ENCODE results near the gene PAPPA. TPM values are rescaled to one million over a fixed set of nuclear protein-coding genes. Genes with fewer than 3 reads are reported as not detected.

Gene PAPPA
- polyA plus RNA-seq, 2 donors, result 0.98 to 1.1 TPM

DNA sequence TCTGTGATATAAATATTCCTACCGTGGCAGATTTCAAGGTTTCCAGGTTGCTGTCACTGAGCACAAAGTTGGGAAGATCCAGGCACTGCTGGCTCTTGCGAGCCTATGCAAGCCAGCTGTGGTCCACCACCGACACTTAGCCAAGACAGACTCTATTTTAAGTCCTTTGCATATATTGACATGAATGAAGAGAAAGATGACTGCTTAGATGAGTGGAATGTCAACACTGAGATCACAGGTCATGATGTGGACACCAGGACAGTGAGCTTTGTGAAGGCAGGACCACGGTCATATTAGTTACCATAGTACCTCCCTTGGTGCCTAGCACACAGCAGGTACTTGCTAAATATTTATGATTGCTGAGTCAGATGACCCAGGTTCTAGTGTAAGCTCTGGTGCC, 217.0 kb downstream of the PAPPA start:
- no peak overlapping the region for H3K27ac ChIP-seq (ENCODE audit: low read depth in 2 of 2, low read length in 1 of 2)
- WGBS, 2 donors, result 81 to 85% methylated on average over 4 of the region's 4 CpGs

DNA sequence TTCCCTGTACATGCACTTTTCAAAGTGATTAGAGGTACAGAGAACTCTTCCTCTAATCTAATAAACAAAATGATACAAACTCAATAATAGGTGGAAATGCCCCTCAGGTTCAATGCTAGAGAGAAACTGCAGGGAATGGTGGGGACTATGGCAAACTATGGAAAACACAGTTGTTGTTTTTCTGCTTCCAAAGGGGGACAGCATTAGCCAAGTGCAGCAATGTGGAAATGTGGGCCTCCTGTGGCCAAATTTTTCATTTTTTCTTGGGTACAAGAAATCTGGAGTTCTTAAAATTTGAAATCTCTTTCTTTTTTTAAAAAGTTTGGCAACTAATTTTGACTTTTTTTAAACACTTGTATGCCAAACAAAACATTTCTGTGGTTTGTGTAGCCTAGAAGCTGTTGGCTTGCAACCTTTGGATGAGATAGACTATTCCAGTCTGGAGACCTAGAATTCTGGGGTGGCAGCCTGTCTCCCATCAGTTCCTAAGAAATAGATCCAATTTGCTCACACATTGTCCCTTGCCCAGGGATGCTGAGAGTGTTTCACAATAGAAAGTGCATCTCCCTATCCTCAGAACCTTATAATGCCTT, 218.6 kb downstream of the PAPPA start:
- Histone ChIP-seq H3K27me3 (ENCODE audit: control insufficient read depth in 1 of 2, insufficient read depth in 2 of 2, low read length in 2 of 2) (no peaks in the 10 kb centered on the region), H3K4me3 (ENCODE audit: low read depth in 1 of 2, low read length in 2 of 2) (no peak overlapping the region), H3K27ac (ENCODE audit: low read depth in 2 of 2, low read length in 1 of 2) (no peak overlapping the region), H3K4me1 (ENCODE audit: control insufficient read depth in 2 of 2, insufficient read depth in 2 of 2, low read length in 1 of 2) (peaks cover 0 to 2% of the 10 kb centered on the region in 2 donors), H3K36me3 (ENCODE audit: control insufficient read depth in 2 of 2, insufficient read depth in 2 of 2, low read length in 1 of 2) (peaks cover 0 to 2% of the 10 kb centered on the region in 2 donors), H3K9me3 (ENCODE audit: control insufficient read depth in 2 of 2, insufficient read depth in 1 of 2, low read depth in 1 of 2, low read length in 1 of 2) (no peaks in the 10 kb centered on the region)

More for the DNA sequence above, 217.0 kb downstream of the PAPPA start:
- H3K9me3 ChIP-seq (ENCODE audit: control insufficient read depth in 2 of 2, insufficient read depth in 1 of 2, low read depth in 1 of 2, low read length in 1 of 2), result no peaks in the 10 kb centered on the region
- no peak overlapping the region for H3K4me3 ChIP-seq (ENCODE audit: low read depth in 1 of 2, low read length in 2 of 2)
- peaks cover 0 to 2% of the 10 kb centered on the region in 2 donors for H3K36me3 ChIP-seq (ENCODE audit: control insufficient read depth in 2 of 2, insufficient read depth in 2 of 2, low read length in 1 of 2)
- H3K4me1 ChIP-seq (ENCODE audit: control insufficient read depth in 2 of 2, insufficient read depth in 2 of 2, low read length in 1 of 2), result no peaks in the 10 kb centered on the region
- no peaks in the 10 kb centered on the region for H3K27me3 ChIP-seq (ENCODE audit: control insufficient read depth in 1 of 2, insufficient read depth in 2 of 2, low read length in 2 of 2)

DNA sequence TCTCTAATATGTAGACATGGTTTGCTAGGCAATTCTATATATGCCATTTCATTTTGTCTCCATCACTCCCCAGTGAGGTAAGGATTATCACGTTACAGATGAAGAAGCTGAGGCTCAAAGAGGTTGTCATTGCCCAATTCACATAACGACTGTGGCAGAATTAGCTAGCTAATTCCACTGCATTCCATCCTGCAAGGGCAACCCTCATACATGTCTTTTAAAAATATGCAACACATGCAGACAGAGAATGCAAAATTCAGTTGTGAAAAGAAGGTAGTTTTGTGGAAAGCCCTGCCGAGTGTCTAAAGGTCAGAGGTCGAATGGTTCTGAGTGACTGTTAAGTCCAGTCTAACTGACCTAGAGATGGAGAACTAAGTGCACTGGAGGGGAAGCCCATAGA, 219.2 kb downstream of the PAPPA start:
- Histone ChIP-seq H3K27me3 (ENCODE audit: control insufficient read depth in 1 of 2, insufficient read depth in 2 of 2, low read length in 2 of 2) (no peaks in the 10 kb centered on the region), H3K36me3 (ENCODE audit: control insufficient read depth in 2 of 2, insufficient read depth in 2 of 2, low read length in 1 of 2) (peaks cover 0 to 2% of the 10 kb centered on the region in 2 donors), H3K9me3 (ENCODE audit: control insufficient read depth in 2 of 2, insufficient read depth in 1 of 2, low read depth in 1 of 2, low read length in 1 of 2) (no peaks in the 10 kb centered on the region), H3K27ac (ENCODE audit: low read depth in 2 of 2, low read length in 1 of 2) (no peak overlapping the region), H3K4me3 (ENCODE audit: low read depth in 1 of 2, low read length in 2 of 2) (no peak overlapping the region), H3K4me1 (ENCODE audit: control insufficient read depth in 2 of 2, insufficient read depth in 2 of 2, low read length in 1 of 2) (peaks cover 0 to 2% of the 10 kb centered on the region in 2 donors)
- 84 to 91% methylated on average over 4 of the region's 4 CpGs for WGBS, 2 donors

DNA sequence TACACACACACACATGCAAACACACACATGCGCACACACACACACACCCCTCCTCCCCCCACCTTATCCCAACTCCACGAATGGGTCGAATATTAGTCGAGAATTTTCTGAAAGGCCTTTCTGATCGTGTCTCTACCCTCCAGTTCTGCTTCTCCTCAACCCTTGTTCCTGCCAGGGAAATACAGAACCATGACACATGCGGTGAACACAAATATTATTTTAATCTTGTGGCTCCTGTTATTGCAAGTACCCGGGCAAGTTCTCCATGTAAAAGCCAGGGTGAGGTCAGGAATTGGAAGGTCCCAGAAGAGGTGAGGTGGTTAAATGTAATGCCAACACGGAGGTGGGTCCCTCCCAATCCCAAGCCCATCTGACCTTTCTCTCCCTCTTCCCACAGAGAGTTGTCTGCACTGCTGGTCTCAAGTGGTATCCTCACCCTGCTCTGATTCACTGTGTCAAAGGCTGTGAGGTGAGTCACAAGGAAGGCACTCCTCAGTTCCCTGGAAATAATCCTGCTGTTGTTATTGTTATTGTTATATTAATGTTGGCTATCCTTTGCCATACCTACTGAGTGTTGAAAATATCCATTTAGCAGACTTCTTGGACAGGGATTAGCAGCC, 223.7 kb downstream of the PAPPA start:
- Histone ChIP-seq H3K9me3 (ENCODE audit: control insufficient read depth in 2 of 2, insufficient read depth in 1 of 2, low read depth in 1 of 2, low read length in 1 of 2) (no peaks in the 10 kb centered on the region), H3K4me3 (ENCODE audit: low read depth in 1 of 2, low read length in 2 of 2) (no peak overlapping the region), H3K27me3 (ENCODE audit: control insufficient read depth in 1 of 2, insufficient read depth in 2 of 2, low read length in 2 of 2) (no peaks in the 10 kb centered on the region), H3K4me1 (ENCODE audit: control insufficient read depth in 2 of 2, insufficient read depth in 2 of 2, low read length in 1 of 2) (peaks cover 0 to 2% of the 10 kb centered on the region in 2 donors), H3K27ac (ENCODE audit: low read depth in 2 of 2, low read length in 1 of 2) (peak overlapping the region in 1 of 2 donors; percentile 18), H3K36me3 (ENCODE audit: control insufficient read depth in 2 of 2, insufficient read depth in 2 of 2, low read length in 1 of 2) (no peaks in the 10 kb centered on the region)
- 58 to 63% methylated on average over 8 of the region's 8 CpGs for WGBS, 2 donors

DNA sequence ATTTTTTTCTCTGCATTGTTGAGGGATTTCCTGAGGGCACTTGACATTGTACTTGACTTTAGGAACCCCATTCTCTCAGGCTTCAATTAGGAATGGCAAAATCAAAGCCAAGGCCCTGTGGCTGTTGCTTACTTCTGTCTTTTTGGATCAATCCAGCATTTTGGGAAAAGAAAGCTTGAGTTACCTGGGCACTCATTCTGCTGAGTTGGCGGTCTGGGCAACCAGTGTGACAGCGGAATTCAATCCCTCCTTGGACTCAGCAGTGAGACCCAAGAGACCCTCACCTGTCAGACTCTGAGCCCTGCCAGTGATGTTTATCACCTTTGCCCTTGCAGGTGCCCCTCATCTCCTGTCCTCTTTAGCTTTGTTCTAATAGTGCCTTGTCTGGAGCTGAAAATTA, 225.3 kb downstream of the PAPPA start:
- peaks cover 0 to 2% of the 10 kb centered on the region in 2 donors for H3K4me1 ChIP-seq (ENCODE audit: control insufficient read depth in 2 of 2, insufficient read depth in 2 of 2, low read length in 1 of 2)
- H3K27me3 ChIP-seq (ENCODE audit: control insufficient read depth in 1 of 2, insufficient read depth in 2 of 2, low read length in 2 of 2), result no peaks in the 10 kb centered on the region
- 94 to 100% methylated on average over 2 of the region's 2 CpGs for WGBS, 2 donors
- H3K27ac ChIP-seq (ENCODE audit: low read depth in 2 of 2, low read length in 1 of 2), result no peak overlapping the region
- H3K9me3 ChIP-seq (ENCODE audit: control insufficient read depth in 2 of 2, insufficient read depth in 1 of 2, low read depth in 1 of 2, low read length in 1 of 2), result no peaks in the 10 kb centered on the region
- H3K4me3 ChIP-seq (ENCODE audit: low read depth in 1 of 2, low read length in 2 of 2), result no peak overlapping the region
- no peaks in the 10 kb centered on the region for H3K36me3 ChIP-seq (ENCODE audit: control insufficient read depth in 2 of 2, insufficient read depth in 2 of 2, low read length in 1 of 2)

DNA sequence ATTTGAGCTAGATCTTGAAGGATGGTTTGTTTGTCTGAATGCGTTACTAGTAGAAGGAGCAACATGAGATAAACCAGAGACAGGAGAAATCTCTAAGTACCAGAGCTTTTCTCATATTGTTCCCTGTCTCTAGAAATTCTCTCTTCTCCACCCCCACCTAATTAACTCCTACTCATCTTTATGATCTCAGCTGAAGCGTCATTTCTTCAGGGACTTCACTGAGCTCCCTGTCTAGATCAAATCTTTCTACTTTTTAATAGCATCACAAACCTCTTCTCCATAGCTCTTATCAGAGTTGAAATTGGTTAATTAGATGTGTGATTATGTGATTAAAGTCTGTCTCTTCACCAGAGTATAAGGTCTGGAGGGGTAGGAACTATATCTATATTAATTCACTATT, 226.2 kb downstream of the PAPPA start:
- H3K9me3 ChIP-seq (ENCODE audit: control insufficient read depth in 2 of 2, insufficient read depth in 1 of 2, low read depth in 1 of 2, low read length in 1 of 2), result no peaks in the 10 kb centered on the region

DNA sequence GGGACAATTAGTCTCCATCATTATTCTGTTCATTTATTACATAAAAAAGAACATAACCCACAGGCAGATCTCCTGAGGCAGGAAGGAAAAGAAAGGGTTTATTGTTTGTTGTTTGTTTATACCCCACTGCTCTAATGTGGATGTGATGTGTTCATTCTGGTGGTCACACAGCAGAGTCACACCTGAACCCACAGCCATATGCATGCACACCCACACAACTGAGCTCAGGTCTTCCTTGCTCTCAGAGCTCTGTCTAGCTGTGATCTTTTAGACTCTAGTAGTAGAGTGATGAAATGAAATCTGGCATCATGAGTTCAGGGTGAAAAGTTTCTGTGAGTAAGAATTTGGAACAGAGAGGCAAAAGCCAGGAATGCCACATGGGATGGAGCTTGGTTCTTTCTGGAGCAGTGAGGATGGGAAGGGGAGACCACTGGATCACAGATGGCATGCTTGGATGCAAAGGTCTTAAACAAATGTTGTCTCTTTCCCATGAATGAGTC, 227.0 kb downstream of the PAPPA start:
- Histone ChIP-seq H3K4me1 (ENCODE audit: control insufficient read depth in 2 of 2, insufficient read depth in 2 of 2, low read length in 1 of 2) (peaks cover 0 to 2% of the 10 kb centered on the region in 2 donors), H3K4me3 (ENCODE audit: low read depth in 1 of 2, low read length in 2 of 2) (no peak overlapping the region), H3K36me3 (ENCODE audit: control insufficient read depth in 2 of 2, insufficient read depth in 2 of 2, low read length in 1 of 2) (no peaks in the 10 kb centered on the region), H3K9me3 (ENCODE audit: control insufficient read depth in 2 of 2, insufficient read depth in 1 of 2, low read depth in 1 of 2, low read length in 1 of 2) (no peaks in the 10 kb centered on the region), H3K27me3 (ENCODE audit: control insufficient read depth in 1 of 2, insufficient read depth in 2 of 2, low read length in 2 of 2) (no peaks in the 10 kb centered on the region), H3K27ac (ENCODE audit: low read depth in 2 of 2, low read length in 1 of 2) (no peak overlapping the region)

More for the DNA sequence above, 226.2 kb downstream of the PAPPA start:
- Histone ChIP-seq H3K27me3 (ENCODE audit: control insufficient read depth in 1 of 2, insufficient read depth in 2 of 2, low read length in 2 of 2) (no peaks in the 10 kb centered on the region), H3K4me1 (ENCODE audit: control insufficient read depth in 2 of 2, insufficient read depth in 2 of 2, low read length in 1 of 2) (peaks cover 0 to 2% of the 10 kb centered on the region in 2 donors), H3K27ac (ENCODE audit: low read depth in 2 of 2, low read length in 1 of 2) (no peak overlapping the region), H3K4me3 (ENCODE audit: low read depth in 1 of 2, low read length in 2 of 2) (no peak overlapping the region), H3K36me3 (ENCODE audit: control insufficient read depth in 2 of 2, insufficient read depth in 2 of 2, low read length in 1 of 2) (no peaks in the 10 kb centered on the region)
- 92 to 96% methylated on average over 2 of the region's 2 CpGs for WGBS, 2 donors

DNA sequence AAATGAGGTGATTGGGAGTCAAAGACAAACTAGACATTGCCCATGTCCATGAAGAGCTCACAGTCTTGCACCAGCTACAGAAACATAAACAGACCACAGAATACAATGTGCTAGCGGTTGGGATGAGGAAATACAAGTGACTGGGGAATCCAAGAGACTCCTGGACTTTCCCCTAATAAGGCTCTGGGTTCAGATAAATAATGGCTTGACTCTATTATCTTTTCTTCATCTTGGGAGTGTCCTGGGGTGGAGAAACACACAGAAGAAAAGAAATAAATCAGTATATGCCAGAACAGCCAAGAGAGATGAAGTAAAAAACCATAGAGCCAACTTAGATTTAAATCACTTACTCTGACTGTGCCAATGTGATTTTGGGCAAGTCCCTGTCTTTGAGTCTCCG, 227.8 kb downstream of the PAPPA start:
- H3K9me3 ChIP-seq (ENCODE audit: control insufficient read depth in 2 of 2, insufficient read depth in 1 of 2, low read depth in 1 of 2, low read length in 1 of 2), result no peaks in the 10 kb centered on the region
- no peaks in the 10 kb centered on the region for H3K27me3 ChIP-seq (ENCODE audit: control insufficient read depth in 1 of 2, insufficient read depth in 2 of 2, low read length in 2 of 2)
- no peak overlapping the region for H3K4me3 ChIP-seq (ENCODE audit: low read depth in 1 of 2, low read length in 2 of 2)
- H3K36me3 ChIP-seq (ENCODE audit: control insufficient read depth in 2 of 2, insufficient read depth in 2 of 2, low read length in 1 of 2), result no peaks in the 10 kb centered on the region
- peaks cover 0 to 2% of the 10 kb centered on the region in 2 donors for H3K4me1 ChIP-seq (ENCODE audit: control insufficient read depth in 2 of 2, insufficient read depth in 2 of 2, low read length in 1 of 2)
- WGBS, 2 donors, result 82 to 87% methylated on average over 2 of the region's 2 CpGs
- no peak overlapping the region for H3K27ac ChIP-seq (ENCODE audit: low read depth in 2 of 2, low read length in 1 of 2)

DNA sequence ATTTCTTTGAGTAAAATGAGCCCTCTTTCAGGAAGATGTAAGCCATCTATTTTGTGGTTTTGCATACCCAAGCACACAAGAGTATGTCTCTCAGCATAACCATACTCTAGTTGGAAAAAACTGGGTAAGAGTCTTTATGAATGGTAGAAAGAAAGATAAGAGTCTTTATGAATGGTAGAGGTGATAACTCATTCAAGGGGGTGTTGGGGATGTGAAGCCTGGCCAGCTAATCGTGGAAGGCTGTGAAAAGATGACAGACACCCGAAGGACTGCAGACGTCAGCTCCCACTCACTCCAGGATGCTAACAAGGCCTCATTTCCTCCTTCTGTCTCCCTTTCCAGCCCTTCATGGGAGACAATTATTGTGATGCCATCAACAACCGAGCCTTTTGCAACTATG, 228.5 kb downstream of the PAPPA start:
- Histone ChIP-seq H3K27ac (ENCODE audit: low read depth in 2 of 2, low read length in 1 of 2) (no peak overlapping the region), H3K9me3 (ENCODE audit: control insufficient read depth in 2 of 2, insufficient read depth in 1 of 2, low read depth in 1 of 2, low read length in 1 of 2) (no peaks in the 10 kb centered on the region), H3K27me3 (ENCODE audit: control insufficient read depth in 1 of 2, insufficient read depth in 2 of 2, low read length in 2 of 2) (no peaks in the 10 kb centered on the region), H3K4me3 (ENCODE audit: low read depth in 1 of 2, low read length in 2 of 2) (no peak overlapping the region), H3K36me3 (ENCODE audit: control insufficient read depth in 2 of 2, insufficient read depth in 2 of 2, low read length in 1 of 2) (no peaks in the 10 kb centered on the region), H3K4me1 (ENCODE audit: control insufficient read depth in 2 of 2, insufficient read depth in 2 of 2, low read length in 1 of 2) (peaks cover under 1 to 3% of the 10 kb centered on the region in 2 donors)
- WGBS, 2 donors, result 81 to 82% methylated on average over 4 of the region's 4 CpGs

DNA sequence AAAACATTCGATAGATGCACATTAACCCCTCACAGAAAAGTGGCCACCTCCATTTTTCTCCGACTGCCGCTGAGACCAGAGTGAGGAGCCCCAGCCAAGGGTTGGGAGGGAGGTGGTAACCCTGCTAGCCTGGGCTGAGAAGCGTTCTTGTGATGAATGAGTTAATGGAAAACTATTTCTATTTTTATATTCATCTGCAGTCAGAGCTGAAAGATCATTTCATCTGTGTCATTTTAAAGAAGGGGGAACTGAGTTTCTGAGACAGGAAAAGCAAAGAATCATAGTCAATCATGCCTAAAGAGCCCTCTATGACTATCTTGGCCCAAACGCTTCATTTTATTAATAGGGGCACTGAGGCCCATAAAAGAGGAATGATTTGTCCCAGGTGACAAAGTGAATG, 229.5 kb downstream of the PAPPA start:
- H3K4me3 ChIP-seq (ENCODE audit: low read depth in 1 of 2, low read length in 2 of 2), result no peak overlapping the region
- H3K36me3 ChIP-seq (ENCODE audit: control insufficient read depth in 2 of 2, insufficient read depth in 2 of 2, low read length in 1 of 2), result no peaks in the 10 kb centered on the region
- peaks cover 0 to 3% of the 10 kb centered on the region in 2 donors for H3K4me1 ChIP-seq (ENCODE audit: control insufficient read depth in 2 of 2, insufficient read depth in 2 of 2, low read length in 1 of 2)
- 74 to 77% methylated on average over 5 of the region's 5 CpGs for WGBS, 2 donors
- no peaks in the 10 kb centered on the region for H3K27me3 ChIP-seq (ENCODE audit: control insufficient read depth in 1 of 2, insufficient read depth in 2 of 2, low read length in 2 of 2)
- H3K9me3 ChIP-seq (ENCODE audit: control insufficient read depth in 2 of 2, insufficient read depth in 1 of 2, low read depth in 1 of 2, low read length in 1 of 2), result no peaks in the 10 kb centered on the region
- H3K27ac ChIP-seq (ENCODE audit: low read depth in 2 of 2, low read length in 1 of 2), result no peak overlapping the region

All from esophagus (tissue), 2 donors.